ENCODE measurements around the gene ECI1. TPM values are rescaled to one million over a fixed set of nuclear protein-coding genes. Genes with fewer than 3 reads are reported as not detected.
A peak's percentile ranks its signal among the peaks of the same experiment; 100 is the strongest.

Gene ECI1
- total RNA-seq, 1 experiment from 2014 or later, result 95.4 TPM

DNA sequence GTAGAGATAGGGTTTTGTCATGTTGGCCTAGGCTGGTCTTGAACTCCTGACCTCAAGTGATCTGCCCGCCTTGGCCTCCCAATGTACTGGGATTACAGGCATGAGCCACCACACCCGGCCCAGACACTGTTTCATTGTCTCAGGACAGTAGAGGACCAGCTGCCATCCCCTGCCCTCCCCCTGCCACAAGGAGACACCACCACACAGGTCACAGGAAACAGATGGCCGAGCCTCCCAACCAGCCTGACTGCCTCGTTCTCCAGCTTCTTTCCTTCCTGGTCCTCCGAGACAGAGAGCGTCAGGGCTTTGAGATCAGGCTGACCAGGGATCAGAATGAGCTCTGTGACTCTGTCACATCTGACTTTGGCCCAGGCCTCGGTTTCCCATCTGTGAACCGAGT lies 37.3 kb upstream of the ECI1 start:
- Histone ChIP-seq H4K8ac (replicated peaks; ENCODE audit: insufficient read length, low read depth, low read length) (no peak overlapping the region), H3K9me3 (ENCODE audit: control insufficient read depth, low read depth, low read length) (no peaks in the 10 kb centered on the region), H3K14ac (ENCODE audit: insufficient read depth, low read length) (no peak overlapping the region), H4K20me1 (ENCODE audit: control insufficient read depth, insufficient read depth, insufficient read length) (no peaks in the 10 kb centered on the region), H2AFZ (ENCODE audit: low read length) (no peak overlapping the region), H3K23ac (ENCODE audit: insufficient read length, low read depth, low read length) (no peak overlapping the region), H3K27ac (ENCODE audit: insufficient read length, low read depth, low read length) (no peak overlapping the region), H3T11ph (ENCODE audit: low read length) (no peak overlapping the region), H3K79me2 (ENCODE audit: insufficient read depth, low read length) (no peaks in the 10 kb centered on the region), H2AK5ac (ENCODE audit: insufficient read length, low read length) (no peak overlapping the region), H3K4me1 (ENCODE audit: insufficient read depth, low read length) (no peaks in the 10 kb centered on the region), H3K18ac (ENCODE audit: insufficient read length, low read depth, low read length) (no peak overlapping the region), H3K4ac (ENCODE audit: low read depth, low read length) (no peak overlapping the region), H3K4me2 (ENCODE audit: insufficient read depth, insufficient read length, low read length) (no peak overlapping the region), H3K23me2 (ENCODE audit: insufficient read length, low read depth, low read length, poor library complexity, severe bottlenecking) (no peaks in the 10 kb centered on the region), H2BK20ac (ENCODE audit: low read depth, low read length, poor library complexity, severe bottlenecking) (no peak overlapping the region), H2BK120ac (ENCODE audit: low read depth, low read length, poor library complexity, severe bottlenecking) (no peak overlapping the region), H4K5ac (ENCODE audit: insufficient read length, low read depth, low read length) (no peak overlapping the region), H3K9ac (ENCODE audit: extremely low read depth, insufficient read length, low read length) (no peak overlapping the region), H2BK5ac (ENCODE audit: insufficient read length, low read length) (no peak overlapping the region), H3K27me3 (ENCODE audit: insufficient read depth, low read length) (no peaks in the 10 kb centered on the region), H3K56ac (ENCODE audit: insufficient read length, low read depth, low read length) (no peak overlapping the region), H2BK15ac (ENCODE audit: low read depth, low read length) (no peak overlapping the region), H2BK12ac (ENCODE audit: insufficient read length, low read depth, low read length) (no peak overlapping the region), H3K79me1 (ENCODE audit: insufficient read depth, low read depth, low read length, poor library complexity, severe bottlenecking) (no peaks in the 10 kb centered on the region), H4K91ac (ENCODE audit: insufficient read length, low read depth, low read length) (no peak overlapping the region)
- Mint-ChIP-seq H3K4me3 (no peak overlapping the region), H3K27me3 (ENCODE audit: low read depth) (no peaks in the 10 kb centered on the region; the same call in 1 of the 2 replicates), H3K4me1 (0 out of 4 replicates have a peak, but pooled peaks cover 0 to 3% of the 10 kb centered on the region in 2 experiments), H3K27ac (0 out of 7 replicates have a peak overlapping the region, but pooled peaks of 1 of the 3 experiments have one; percentile 48), H3K9me3 (no peaks in the 10 kb centered on the region), H3K36me3 (ENCODE audit: insufficient read depth in 1 of 3, low read depth in 3 of 3) (no peaks in the 10 kb centered on the region)
- TF ChIP-seq, protein P1, sequence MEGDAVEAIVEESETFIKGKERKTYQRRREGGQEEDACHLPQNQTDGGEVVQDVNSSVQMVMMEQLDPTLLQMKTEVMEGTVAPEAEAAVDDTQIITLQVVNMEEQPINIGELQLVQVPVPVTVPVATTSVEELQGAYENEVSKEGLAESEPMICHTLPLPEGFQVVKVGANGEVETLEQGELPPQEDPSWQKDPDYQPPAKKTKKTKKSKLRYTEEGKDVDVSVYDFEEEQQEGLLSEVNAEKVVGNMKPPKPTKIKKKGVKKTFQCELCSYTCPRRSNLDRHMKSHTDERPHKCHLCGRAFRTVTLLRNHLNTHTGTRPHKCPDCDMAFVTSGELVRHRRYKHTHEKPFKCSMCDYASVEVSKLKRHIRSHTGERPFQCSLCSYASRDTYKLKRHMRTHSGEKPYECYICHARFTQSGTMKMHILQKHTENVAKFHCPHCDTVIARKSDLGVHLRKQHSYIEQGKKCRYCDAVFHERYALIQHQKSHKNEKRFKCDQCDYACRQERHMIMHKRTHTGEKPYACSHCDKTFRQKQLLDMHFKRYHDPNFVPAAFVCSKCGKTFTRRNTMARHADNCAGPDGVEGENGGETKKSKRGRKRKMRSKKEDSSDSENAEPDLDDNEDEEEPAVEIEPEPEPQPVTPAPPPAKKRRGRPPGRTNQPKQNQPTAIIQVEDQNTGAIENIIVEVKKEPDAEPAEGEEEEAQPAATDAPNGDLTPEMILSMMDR (conservative IDR thresholded peaks at IDR 0.05), result no peak
- WGBS (ENCODE audit: extremely low coverage, insufficient read length, low lambda C conversion rate), result no CpG with 5 or more reads among the region's 8 CpGs
- peak; percentile 22 for DNase-seq
